Kidney epithelial cell (primary cell): ENCODE results near the gene AFF1. TPM values are rescaled to one million over a fixed set of nuclear protein-coding genes. Genes with fewer than 3 reads are reported as not detected.

Source experiments
- DNase-seq: peaks from one replicate; pipeline ENCODE4 v3.0.0-alpha.2; 2010; ENCODE audit warnings: low read depth
- H3K27me3 ChIP-seq: 2 replicates; pipeline ENCODE4 v1.6.0; 2011; ENCODE audit warnings: low read length; ENCODE audit not compliant: control insufficient read depth, insufficient read depth
- H3K36me3 ChIP-seq: 2 replicates; pipeline ENCODE4 v1.5.1; 2011; ENCODE audit warnings: low read length; ENCODE audit not compliant: control insufficient read depth, insufficient read depth
- H3K4me3 ChIP-seq: 2 replicates; pipeline ENCODE4 v1.5.1; 2011; ENCODE audit warnings: low read depth, mild to moderate bottlenecking, control low read depth, low read length
- total RNA-seq: library from RNA; depleted of rRNA; stranded (reverse); fragments of >200 nt; gene quantifications from 2 replicates; pipeline ENCODE4 v1.2.3, GENCODE V29; 2015
- TF ChIP-seq, protein P1 (sequence below): IDR thresholded peaks from 2 replicates; pipeline ENCODE4 v1.5.1; 2011; ENCODE audit warnings: mild to moderate bottlenecking, moderate library complexity, low read length, control low read depth, inconsistent platforms; ENCODE audit not compliant: insufficient read depth, poor library complexity, severe bottlenecking

AFF1 gene
- total RNA-seq, 1 donor from 2014 or later = 16.9 TPM

DNA sequence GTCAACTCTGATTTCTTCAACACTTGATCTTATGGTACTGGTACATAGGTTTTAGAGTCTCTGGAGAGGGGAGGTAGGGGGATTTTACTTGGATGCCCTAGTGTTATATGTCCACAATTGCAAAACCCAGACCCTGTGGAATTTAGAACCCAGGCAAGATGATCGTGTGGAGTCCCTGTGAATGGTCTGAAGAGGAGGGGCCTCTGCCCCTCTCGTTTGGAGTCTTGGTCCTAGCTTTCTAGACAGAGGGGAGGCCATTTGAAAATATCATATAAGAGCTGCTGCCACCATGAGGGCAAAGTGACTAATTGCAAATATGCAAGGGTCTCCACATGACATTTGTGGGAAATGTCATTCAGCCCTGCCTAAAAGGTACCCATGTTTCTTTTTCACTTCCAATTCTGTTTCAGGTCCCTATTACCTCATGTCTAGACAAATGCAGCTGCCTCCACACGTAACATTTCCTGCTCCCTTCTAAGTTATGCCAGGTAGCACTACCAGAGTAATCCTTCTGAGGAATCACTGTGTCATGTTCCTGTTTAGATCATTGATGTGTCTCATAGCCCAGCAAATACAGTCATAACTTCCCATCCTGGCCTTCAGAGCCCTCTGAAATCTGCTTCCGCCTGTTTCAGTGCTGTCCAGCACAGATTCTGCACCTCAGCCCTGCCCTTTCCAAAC, 158.8 kb downstream of the AFF1 start:
- no peak for DNase-seq
- H3K36me3 ChIP-seq = no peaks in the 10 kb centered on the region
- H3K27me3 ChIP-seq = no peaks in the 10 kb centered on the region
- H3K4me3 ChIP-seq = no peak overlapping the region
- TF ChIP-seq, protein P1, sequence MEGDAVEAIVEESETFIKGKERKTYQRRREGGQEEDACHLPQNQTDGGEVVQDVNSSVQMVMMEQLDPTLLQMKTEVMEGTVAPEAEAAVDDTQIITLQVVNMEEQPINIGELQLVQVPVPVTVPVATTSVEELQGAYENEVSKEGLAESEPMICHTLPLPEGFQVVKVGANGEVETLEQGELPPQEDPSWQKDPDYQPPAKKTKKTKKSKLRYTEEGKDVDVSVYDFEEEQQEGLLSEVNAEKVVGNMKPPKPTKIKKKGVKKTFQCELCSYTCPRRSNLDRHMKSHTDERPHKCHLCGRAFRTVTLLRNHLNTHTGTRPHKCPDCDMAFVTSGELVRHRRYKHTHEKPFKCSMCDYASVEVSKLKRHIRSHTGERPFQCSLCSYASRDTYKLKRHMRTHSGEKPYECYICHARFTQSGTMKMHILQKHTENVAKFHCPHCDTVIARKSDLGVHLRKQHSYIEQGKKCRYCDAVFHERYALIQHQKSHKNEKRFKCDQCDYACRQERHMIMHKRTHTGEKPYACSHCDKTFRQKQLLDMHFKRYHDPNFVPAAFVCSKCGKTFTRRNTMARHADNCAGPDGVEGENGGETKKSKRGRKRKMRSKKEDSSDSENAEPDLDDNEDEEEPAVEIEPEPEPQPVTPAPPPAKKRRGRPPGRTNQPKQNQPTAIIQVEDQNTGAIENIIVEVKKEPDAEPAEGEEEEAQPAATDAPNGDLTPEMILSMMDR = peak; percentile 42

DNA sequence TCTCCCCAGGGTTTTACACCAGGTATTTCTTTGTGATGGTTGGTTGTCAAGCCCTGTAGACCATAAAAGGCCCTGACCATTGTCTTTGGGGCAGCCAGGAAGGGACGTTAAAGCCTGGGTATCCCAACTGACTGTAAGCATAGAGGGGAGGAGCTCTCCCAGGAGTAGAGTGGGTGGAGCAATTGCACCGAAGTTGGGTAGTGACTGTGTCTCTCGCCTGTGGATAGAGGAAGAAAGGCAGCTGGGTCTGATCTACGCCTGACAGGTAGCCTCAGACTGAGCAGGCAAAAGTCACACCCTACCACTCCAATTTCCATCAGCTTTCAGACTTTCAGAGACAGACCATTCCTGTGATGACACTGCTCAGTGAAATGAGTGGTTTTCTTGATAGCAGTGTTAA, 162.3 kb downstream of the AFF1 start:
- Histone ChIP-seq H3K36me3 (no peaks in the 10 kb centered on the region), H3K4me3 (no peak overlapping the region), H3K27me3 (no peaks in the 10 kb centered on the region)
- TF ChIP-seq, protein P1 = no peak
- DNase-seq = no peak

DNA sequence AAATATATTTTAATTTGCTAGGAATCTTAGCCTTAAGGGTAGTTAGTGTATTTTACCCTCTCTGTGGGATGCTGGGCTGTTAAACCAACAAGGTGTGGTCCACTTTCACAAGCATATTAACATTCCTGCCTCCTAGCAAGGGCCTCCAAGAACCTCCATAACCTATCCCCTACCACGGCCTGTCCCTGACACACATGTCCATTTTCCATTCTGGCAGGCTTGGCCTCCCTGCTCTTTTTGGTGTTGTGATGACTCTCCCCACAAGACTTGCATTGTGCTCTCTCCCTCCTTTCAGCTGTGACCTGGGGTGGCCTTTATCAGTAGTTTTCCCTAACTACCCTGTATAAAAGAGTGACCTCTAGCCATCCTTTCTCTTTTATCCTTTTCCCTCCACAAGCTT, 165.4 kb downstream of the AFF1 start:
- TF ChIP-seq, protein P1 = no peak
- no peak for DNase-seq
- H3K36me3 ChIP-seq = no peaks in the 10 kb centered on the region

DNA sequence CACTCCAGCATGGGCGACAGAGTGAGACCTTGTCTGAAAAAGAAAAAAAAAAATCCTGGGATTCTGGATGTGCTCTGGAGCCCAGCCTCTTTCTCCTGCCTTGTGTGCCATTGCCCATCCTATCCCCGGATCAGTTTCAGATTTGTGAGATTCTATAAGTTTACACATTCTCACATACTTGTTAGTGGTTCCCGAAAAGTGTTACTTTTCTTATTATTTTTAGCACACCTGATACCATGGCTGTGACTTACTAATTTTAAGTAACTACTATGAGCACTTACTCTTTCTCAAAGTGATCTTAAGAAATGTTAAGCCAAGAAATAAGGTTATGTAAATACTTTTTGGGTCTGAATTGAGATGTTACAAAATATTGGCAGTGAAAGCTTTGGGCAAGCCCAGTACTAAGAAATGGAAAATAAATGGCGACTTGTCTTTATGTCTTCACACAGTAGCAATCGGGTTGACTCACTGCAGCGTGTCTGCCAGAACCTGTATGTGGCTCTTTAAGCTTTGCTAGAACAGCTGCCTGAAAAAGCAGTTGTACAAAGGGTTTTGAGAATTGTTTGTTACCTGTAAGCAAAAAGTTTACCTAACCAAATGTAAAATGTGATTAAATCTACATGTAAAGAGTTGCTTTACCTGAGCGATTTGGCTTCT, 166.9 kb downstream of the AFF1 start:
- Histone ChIP-seq H3K4me3 (no peak overlapping the region), H3K27me3 (no peaks in the 10 kb centered on the region), H3K36me3 (no peaks in the 10 kb centered on the region)
- TF ChIP-seq, protein P1 = no peak
- no peak for DNase-seq

More for the DNA sequence above, 165.4 kb downstream of the AFF1 start:
- H3K4me3 ChIP-seq = no peak overlapping the region
- H3K27me3 ChIP-seq = no peaks in the 10 kb centered on the region

DNA sequence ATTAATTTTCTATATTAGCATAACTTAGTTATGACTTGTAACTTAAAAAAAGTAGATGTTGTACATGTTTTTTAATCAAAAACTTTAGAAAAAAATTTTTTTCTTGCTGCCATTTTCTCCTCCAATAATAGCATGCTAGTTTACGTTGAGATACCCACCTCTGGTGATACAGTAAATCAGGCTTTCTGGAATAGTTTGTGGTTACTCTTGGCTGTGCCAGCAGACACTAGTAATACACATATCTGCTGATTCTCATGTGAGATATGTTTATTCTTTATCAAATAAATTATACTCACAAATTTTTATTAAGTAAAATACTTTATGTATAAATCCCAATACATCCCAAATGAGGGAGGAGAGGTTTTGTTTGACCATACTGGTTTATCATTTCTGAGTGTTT, 168.3 kb downstream of the AFF1 start:
- Histone ChIP-seq H3K36me3 (no peaks in the 10 kb centered on the region), H3K27me3 (no peaks in the 10 kb centered on the region), H3K4me3 (no peak overlapping the region)
- no peak for DNase-seq
- TF ChIP-seq, protein P1 = no peak
